Measurements from ENCODE around the gene RIMOC1. TPM values are rescaled to one million over a fixed set of nuclear protein-coding genes. Genes with fewer than 3 reads are reported as not detected.

The RIMOC1 gene
- total RNA-seq, 1 donor from 2014 or later, result 48.3 TPM

DNA sequence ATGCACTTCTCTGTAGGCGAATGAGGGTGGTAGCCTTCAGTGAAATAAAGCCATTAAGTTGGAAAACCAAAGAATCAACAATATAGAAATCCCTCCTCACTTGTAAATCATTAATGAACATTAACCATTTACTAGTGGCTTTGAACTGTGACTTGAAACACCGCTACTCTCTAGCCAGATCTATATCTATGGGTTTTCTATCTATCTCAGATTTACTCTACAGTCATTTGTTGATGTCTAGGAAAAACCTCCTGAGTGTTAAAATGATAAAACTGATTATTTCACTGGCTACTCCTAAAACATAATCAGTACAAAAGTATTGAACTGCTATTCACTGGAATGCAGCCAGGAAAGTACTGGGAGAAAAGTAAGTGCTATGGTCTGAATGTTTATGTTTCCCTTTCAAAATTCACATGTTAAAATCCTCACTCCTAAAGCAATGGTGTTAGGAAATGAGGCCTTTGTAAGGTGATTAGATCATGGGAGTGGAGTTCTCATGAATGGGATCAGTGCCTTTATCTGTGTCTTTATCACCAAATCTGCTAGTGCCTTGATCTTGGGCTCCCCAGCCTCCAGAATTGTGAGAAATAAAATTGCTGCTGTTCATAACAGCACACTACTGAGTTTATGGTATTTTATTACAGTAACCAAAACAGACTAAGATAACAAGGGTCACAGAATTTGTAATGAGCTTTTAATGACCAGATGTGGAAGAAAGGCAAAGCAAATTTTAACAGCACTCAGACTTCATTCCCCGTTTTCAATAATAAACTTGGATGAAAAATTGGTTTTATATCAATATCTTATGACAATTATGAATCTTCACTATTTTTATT, 25.3 kb upstream of the RIMOC1 start:
- Mint-ChIP-seq H3K36me3 (ENCODE audit: insufficient read depth) (no peaks in the 10 kb centered on the region), H3K27ac (peak overlapping the region; percentile 14), H3K9me3 (ENCODE audit: low read depth) (no peaks in the 10 kb centered on the region), H3K4me3 (ENCODE audit: low read depth) (peak overlapping the region; percentile 37), H3K4me1 (ENCODE audit: low read depth) (peaks cover 23% of the 10 kb centered on the region), H3K27me3 (no peaks in the 10 kb centered on the region)
- no peak for DNase-seq (ENCODE audit: low spot score, unreplicated experiment)
- TF ChIP-seq, protein P1, sequence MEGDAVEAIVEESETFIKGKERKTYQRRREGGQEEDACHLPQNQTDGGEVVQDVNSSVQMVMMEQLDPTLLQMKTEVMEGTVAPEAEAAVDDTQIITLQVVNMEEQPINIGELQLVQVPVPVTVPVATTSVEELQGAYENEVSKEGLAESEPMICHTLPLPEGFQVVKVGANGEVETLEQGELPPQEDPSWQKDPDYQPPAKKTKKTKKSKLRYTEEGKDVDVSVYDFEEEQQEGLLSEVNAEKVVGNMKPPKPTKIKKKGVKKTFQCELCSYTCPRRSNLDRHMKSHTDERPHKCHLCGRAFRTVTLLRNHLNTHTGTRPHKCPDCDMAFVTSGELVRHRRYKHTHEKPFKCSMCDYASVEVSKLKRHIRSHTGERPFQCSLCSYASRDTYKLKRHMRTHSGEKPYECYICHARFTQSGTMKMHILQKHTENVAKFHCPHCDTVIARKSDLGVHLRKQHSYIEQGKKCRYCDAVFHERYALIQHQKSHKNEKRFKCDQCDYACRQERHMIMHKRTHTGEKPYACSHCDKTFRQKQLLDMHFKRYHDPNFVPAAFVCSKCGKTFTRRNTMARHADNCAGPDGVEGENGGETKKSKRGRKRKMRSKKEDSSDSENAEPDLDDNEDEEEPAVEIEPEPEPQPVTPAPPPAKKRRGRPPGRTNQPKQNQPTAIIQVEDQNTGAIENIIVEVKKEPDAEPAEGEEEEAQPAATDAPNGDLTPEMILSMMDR (IDR thresholded peaks at IDR 0.05; ENCODE audit: unreplicated experiment), result no peak

DNA sequence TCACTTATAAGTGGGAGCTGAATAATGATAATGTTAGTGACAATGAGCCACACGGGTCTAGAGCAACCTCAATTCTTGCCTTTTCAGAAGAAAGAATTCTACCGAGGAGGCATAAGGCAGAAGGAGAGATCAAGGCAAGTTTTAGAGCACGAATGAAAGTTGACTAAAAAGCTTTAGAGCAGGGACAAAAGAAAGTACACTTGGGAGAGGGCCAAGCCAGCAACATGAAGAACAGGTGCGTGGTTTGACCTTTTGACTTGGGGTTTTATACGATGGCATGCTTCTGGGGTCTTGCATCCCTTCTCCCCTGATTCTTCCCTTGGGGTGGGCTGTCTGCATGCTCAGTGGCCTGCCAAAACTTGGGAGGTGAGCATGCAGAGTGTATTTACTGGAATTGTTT, 21.4 kb upstream of the RIMOC1 start:
- H3K4me1 Mint-ChIP-seq (ENCODE audit: low read depth), result peaks cover 15% of the 10 kb centered on the region
- TF ChIP-seq, protein P1 (IDR thresholded peaks at IDR 0.05; ENCODE audit: unreplicated experiment), result no peak
- no peak for DNase-seq (ENCODE audit: low spot score, unreplicated experiment)
- H3K9me3 Mint-ChIP-seq (ENCODE audit: low read depth), result peaks cover 4% of the 10 kb centered on the region
- H3K36me3 Mint-ChIP-seq (ENCODE audit: insufficient read depth), result no peaks in the 10 kb centered on the region
- no peak overlapping the region for H3K4me3 Mint-ChIP-seq (ENCODE audit: low read depth)
- H3K27ac Mint-ChIP-seq, result no peak overlapping the region
- H3K27me3 Mint-ChIP-seq, result no peaks in the 10 kb centered on the region

DNA sequence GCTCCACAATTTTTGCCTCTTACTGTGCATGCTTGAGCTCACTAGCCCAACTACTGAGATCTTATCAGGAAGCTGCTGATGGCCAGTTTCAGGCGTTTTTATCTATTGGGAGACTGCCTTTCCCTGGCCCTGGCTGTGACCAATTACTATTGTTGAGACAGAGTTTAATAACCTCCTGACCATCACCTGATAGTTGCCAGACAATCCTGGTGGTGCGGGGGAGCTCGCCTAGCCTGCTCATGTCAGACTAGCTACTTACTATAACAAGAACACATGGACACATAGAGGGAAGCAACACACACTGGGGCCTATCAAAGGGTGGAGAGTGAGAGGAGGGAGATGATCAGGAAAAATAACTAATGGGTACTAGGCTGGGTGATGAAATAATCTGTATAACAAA, 20.9 kb upstream of the RIMOC1 start:
- no peak overlapping the region for H3K27ac Mint-ChIP-seq
- H3K27me3 Mint-ChIP-seq, result no peaks in the 10 kb centered on the region
- peaks cover 4% of the 10 kb centered on the region for H3K9me3 Mint-ChIP-seq (ENCODE audit: low read depth)
- no peaks in the 10 kb centered on the region for H3K36me3 Mint-ChIP-seq (ENCODE audit: insufficient read depth)
- TF ChIP-seq, protein P1 (IDR thresholded peaks at IDR 0.05; ENCODE audit: unreplicated experiment), result no peak
- DNase-seq (ENCODE audit: low spot score, unreplicated experiment), result no peak
- H3K4me1 Mint-ChIP-seq (ENCODE audit: low read depth), result peaks cover 12% of the 10 kb centered on the region
- H3K4me3 Mint-ChIP-seq (ENCODE audit: low read depth), result no peak overlapping the region

DNA sequence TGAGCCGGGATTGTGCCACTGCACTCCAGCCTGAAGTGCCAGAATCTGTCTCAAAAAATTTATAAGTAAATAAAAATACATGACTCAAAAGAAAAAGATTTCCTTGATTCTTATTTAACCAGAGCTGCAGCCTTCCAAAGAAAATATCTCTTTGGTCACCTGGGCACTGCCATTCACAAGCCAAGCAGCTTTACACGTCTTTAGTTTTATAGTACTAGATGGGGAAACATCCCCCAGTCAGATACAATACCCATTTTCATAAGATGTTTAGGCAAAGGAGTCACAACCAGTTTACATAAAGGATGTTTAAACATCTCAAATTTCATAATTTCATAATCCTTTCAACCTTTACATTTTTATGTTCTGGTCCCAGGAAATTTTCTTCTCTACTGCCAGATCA, 20.2 kb upstream of the RIMOC1 start:
- H3K27me3 Mint-ChIP-seq, result no peaks in the 10 kb centered on the region
- peaks cover 4% of the 10 kb centered on the region for H3K9me3 Mint-ChIP-seq (ENCODE audit: low read depth)

DNA sequence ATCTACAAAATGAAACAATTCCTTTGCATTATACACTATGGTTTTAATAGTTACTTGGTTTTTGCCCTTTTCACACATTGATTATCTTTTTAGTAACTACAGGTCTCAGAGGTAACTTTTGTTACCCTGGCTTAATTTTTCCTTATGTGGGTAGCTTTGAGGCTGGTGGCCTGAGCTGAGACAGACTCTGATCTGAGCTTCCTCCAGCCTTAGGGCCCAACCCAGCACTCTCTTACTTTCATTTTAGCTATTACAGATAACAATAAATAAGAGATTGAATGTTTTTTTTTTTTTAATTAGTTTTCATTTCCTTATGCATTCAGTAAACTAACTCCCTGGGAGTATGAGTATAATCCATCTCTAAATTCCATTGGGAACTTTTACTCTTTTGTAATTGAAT, 18.9 kb upstream of the RIMOC1 start:
- no peak overlapping the region for H3K27ac Mint-ChIP-seq
- H3K4me3 Mint-ChIP-seq (ENCODE audit: low read depth), result no peak overlapping the region
- no peak for DNase-seq (ENCODE audit: low spot score, unreplicated experiment)
- peaks cover 4% of the 10 kb centered on the region for H3K9me3 Mint-ChIP-seq (ENCODE audit: low read depth)
- TF ChIP-seq, protein P1 (IDR thresholded peaks at IDR 0.05; ENCODE audit: unreplicated experiment), result no peak
- no peaks in the 10 kb centered on the region for H3K4me1 Mint-ChIP-seq (ENCODE audit: low read depth)
- H3K27me3 Mint-ChIP-seq, result no peaks in the 10 kb centered on the region
- no peaks in the 10 kb centered on the region for H3K36me3 Mint-ChIP-seq (ENCODE audit: insufficient read depth)

More for the DNA sequence above, 20.2 kb upstream of the RIMOC1 start:
- no peak overlapping the region for H3K27ac Mint-ChIP-seq
- H3K4me3 Mint-ChIP-seq (ENCODE audit: low read depth), result no peak overlapping the region
- H3K36me3 Mint-ChIP-seq (ENCODE audit: insufficient read depth), result no peaks in the 10 kb centered on the region
- TF ChIP-seq, protein P1 (IDR thresholded peaks at IDR 0.05; ENCODE audit: unreplicated experiment), result no peak
- DNase-seq (ENCODE audit: low spot score, unreplicated experiment), result no peak
- H3K4me1 Mint-ChIP-seq (ENCODE audit: low read depth), result peaks cover 5% of the 10 kb centered on the region

All from progenitor cell of endocrine pancreas (in vitro differentiated cells).